ENCODE measurements around the gene SLC9A9.
"Not testable (repeated sequence)": the region's sequence is repeated elsewhere in the genome, so short reads cannot be mapped to it uniquely, and the experiment has no call there.

SLC9A9 gene

DNA sequence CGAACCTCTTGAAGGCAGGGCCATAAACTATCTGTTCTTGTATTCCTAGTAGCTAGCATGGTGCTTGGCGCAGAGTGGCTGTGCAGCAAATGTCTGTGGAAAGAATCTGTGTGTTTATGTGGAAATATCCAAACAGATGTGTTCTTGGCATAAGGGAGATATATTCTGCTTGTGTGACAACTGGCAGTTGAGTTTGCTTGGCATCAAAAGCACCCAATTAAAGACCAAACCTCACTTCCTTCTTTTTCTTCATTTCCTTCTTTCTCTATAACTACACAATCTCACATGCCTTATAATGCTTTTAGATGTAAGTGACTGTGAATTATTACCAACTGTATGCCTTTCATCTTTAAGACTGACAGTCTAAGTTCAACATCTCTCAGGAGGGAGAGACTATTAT lies 296.5 kb downstream of the SLC9A9 start:
- DNase-seq (ENCODE audit: low read depth): no peak

- DNase-seq (ENCODE audit: low read depth): no peak
These were observed 299.3 kb downstream of the SLC9A9 start for GRCh38 chr3:143548861-143549497.

DNA sequence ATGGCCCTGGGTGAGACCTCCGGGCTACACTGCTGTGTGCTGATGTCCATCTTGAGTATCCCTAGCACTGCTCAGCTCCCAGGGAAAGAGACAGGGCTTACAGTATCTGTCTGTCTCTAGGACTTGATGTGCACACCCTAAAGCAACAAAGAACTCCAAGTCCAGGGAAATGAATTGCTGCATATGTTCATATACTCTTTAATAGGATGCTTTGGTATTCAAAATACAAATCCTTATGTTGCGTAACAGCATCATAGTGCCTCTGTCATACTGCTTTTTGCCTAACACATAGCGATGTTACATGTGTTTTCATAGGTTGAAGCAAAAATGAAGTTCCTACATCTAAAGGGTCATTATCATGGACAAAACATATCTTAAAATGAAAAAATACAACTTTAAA lies 299.9 kb downstream of the SLC9A9 start:
- DNase-seq (ENCODE audit: low read depth): no peak

DNA sequence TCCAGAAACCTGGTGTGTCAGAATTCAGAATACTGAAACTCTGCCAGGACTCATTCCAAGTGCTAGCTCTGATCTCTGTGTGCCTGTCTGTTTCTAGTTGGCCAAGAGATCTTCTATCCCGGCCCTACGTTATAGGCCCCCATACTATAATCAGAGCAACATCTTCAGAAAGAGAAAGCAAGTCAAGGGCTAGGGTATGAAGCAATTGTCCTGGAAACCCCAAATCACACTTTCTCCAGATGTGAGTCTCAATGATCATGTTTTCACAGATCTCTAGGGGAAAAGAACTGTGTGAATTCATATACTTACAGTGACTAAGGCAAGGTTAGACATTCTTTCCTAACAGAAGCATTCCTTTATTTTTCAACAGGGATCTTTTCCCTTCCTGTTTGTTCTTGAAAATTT lies 309.7 kb downstream of the SLC9A9 start:
- no peak for DNase-seq (ENCODE audit: low read depth)

DNA sequence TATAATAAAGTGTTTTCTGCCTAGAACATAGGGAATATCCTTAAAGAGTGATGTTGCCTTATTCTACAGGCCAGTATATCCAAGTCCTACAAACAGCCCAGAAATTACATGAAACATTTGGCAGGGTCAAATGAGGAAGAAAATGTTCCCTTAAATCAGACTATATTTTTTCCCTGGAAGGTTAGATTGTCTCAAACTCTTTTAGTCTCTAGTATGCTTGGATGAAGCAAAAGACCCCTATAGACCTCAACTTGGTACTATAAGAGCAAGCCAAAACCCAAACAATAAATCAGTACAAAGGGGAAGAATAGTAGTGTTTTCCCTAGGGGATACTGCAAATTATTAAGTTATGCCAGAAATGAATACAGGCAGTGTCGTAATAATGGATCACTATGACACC lies 310.2 kb downstream of the SLC9A9 start:
- no peak for DNase-seq (ENCODE audit: low read depth)

DNA sequence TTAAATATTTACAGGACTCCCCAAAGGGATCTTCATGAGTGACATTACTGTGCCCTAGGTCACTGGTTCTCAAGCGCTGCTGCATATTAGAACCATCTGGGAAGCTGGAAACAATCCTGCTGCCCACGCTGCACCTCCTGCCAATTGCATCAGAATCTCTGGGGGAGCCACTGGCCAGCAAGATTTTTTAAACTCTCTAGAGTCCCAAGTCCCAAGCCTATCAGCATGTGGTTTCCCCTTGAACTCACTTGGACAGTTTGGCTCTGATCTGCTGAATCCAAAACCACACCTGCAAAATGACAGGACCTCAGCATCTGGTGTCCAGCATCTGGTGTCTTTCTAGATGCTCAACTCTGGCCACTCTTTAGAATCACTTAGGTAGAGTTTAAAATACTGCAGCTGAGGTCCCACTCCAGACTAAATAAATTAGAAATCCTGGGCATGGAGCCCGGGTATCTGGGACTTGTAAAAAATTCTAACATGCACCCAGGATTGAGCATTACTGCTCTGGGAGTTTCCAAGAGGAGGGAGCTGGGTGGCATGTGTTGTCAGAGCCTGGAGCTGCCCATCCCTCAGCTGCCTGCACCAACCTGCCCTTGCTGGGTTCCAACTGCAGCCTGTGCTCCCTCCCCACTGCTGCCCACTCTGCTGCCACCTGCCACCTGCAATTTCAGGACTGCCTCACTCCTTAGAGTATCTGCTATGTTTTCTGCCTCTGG lies 311.3 kb downstream of the SLC9A9 start:
- DNase-seq (ENCODE audit: low read depth): no peak

DNA sequence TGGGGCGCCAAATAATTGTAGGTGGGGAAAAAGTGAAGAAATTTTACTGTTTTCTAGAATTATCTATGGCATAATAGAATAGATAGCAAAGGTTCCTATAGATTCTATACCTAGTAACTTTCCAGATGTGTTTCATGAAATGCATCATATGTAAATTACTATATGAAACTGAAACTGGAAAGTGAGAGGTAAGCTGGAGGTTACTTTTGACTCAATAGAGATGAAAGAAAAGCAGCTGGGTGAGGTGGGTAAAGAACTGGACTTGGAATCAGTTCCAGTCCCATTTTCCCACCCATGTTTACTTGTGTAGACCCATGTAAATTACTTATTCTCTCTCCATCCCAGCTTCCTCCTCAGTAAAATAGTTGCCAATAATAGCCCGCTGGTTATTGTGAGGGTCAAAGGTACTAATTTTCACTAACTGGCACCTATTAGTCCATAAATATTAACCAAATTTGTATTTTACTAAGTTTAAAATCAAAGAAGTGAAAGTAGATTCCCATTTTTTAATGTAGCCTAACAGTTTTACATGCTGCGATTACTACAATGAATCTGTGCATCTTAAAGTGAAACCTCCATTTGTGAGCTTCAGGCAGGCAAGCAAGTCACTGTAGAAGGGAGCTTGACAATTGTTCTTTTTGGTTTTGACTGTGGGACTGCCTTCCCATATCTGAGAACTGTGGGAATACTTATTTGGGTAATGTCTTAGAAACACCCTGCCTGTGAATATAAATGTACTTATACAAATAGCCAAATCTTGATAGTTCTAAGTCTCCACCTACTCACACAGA lies 312.1 kb downstream of the SLC9A9 start:
- no peak for DNase-seq (ENCODE audit: low read depth)

DNA sequence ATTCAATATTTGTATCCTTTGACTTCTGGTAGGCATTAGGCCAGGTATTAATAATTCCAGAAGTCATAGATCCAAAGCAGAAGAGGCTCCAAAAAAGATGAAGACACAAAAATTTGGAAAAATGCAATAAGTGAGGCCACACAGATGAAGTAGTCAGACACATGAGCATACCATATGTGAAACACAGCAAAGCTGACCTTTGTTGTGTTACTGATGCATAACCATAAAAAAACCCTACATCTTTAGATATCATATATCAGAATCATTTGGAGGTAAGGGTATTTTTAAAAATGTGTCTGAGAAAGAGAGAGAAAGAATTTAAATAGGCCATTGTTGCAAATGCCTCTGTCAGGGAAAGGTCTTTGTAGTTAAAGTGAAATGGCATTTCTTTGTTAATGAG lies 314.9 kb downstream of the SLC9A9 start:
- DNase-seq (ENCODE audit: low read depth): no peak

GRCh38 chr3:143532091-143532490 lies 316.2 kb downstream of the SLC9A9 start:
- DNase-seq (ENCODE audit: low read depth): no peak

- no peak for DNase-seq (ENCODE audit: low read depth)
These were observed 317.2 kb downstream of the SLC9A9 start for GRCh38 chr3:143531101-143531500.

GRCh38 chr3:143529798-143530197 lies 318.5 kb downstream of the SLC9A9 start:
- no peak for DNase-seq (ENCODE audit: low read depth)

DNA sequence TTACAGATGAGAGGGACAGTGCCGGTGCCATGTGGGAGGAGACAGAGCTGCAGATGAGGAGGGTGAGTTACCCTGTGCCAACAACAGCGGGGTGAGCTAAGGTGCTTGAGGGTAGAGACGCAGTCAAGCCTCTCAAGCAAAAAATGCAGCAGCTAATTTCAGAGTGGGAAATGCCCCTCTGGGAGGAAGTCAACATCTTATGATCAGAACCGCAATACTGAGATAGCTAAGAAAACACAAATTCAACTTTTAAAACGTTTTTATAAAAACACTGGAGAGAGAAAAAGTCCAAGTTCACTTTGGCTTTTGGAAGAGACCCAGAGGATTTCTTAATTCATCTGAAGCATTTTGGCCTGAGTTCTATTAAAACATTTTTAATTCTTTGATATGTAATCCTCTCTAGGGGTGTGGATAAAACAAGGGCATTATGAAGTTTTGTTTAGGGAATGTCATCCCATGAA lies 319.2 kb downstream of the SLC9A9 start:
- DNase-seq (ENCODE audit: low read depth): no peak

DNA sequence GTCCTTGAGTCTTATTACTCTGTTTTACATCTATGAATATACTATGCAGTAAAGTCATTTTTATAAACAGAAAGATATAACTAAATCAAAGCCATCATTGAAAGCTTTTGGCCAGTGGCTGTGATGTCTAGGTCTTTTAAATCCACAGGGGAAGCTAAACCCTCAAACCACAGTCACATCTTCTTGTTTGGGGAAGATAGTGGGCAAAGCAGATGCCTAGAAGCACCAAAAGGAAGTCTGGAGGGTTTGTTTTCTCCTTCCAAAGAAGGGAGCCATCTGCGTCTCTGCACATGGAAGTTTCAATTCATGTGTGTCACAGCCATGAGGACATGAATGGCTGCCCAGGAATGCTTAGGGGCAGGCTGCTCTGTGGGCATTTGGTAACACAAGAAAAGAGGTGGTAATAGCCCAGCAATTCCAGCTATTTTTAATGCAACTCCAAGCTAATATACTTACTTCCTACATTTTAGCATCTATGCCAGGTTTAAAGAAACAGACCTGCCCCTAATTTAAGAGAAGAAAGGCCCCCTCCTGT lies 322.2 kb downstream of the SLC9A9 start:
- no peak for DNase-seq (ENCODE audit: low read depth)

- DNase-seq (ENCODE audit: low read depth): no peak
These were observed 322.9 kb downstream of the SLC9A9 start for GRCh38 chr3:143525408-143525807.

DNA sequence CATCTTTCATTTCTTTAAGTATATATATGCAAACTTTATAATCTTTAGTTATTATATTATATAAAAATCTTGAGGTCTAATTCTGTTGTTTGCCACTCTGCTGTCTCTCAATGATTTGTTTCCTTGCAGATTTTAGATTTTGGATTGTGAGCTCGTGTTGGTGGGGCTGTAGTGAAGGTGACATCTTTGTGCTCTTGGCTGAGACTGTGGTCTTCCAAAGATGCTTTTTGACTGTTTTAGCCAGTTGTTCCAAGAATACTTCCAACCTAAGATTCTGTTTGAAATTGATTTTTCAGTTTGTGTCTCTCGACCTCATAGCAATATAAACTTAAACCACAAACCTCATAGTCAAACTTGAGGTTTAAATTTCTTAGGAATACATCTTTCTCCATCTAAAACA lies 326.5 kb downstream of the SLC9A9 start:
- no peak for DNase-seq (ENCODE audit: low read depth)

GRCh38 chr3:143517131-143517530 lies 331.1 kb downstream of the SLC9A9 start:
- not testable (repeated sequence) for DNase-seq (ENCODE audit: low read depth)

GRCh38 chr3:143514874-143515273 lies 333.4 kb downstream of the SLC9A9 start:
- DNase-seq (ENCODE audit: low read depth): no peak

DNA sequence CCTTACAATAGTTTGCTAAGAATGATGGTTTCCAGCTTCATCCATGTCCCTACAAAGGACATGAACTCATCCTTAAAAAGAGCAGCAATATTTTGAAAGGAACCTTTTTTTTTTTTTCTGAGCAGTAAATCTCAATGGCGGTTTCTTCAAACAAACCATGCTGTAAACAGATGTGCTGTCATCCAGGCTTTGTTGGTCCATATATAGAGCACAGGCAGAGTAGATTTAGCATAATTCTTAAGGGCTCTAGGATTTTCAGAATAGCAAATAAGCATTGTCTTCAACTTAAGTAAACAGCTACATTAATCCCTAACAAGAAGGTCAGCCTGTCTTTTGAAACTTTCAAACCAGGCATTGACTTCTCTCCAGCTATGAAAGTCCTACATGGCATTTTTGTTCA lies 334.2 kb downstream of the SLC9A9 start:
- no peak for DNase-seq (ENCODE audit: low read depth)

DNA sequence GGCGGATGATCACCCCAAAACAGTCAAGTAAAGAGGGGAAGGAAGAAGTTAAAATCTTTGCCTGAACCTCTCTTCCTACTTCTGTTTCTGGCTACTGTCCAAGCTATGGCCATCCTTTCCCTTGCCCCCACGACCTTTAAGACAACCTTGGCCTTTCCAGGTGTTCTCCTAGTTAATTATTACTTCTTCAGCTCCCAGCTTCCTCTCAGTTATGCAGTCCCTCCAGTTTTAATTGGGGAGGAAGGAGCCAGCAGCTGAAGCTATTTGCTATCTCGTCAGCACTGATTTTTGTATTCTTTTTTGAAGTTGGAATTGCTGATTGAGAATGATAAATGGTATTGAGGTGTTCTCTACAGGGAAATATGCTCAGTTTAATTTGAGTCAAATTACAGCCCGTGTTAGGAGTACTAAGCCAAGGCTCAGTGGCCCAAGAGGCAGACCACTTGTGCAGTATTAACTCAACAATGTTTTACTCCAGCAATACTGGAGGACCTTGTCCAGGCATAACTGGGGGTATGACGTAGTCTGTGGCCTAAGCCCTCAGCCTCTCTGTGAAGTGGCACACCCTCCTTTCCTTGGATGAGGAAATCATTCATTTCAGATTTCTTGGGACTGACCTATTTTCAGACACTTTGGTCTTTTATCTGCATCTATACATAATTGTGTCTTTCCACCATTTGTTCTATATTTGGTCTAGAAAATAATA lies 336.9 kb downstream of the SLC9A9 start:
- DNase-seq (ENCODE audit: low read depth): no peak

DNA sequence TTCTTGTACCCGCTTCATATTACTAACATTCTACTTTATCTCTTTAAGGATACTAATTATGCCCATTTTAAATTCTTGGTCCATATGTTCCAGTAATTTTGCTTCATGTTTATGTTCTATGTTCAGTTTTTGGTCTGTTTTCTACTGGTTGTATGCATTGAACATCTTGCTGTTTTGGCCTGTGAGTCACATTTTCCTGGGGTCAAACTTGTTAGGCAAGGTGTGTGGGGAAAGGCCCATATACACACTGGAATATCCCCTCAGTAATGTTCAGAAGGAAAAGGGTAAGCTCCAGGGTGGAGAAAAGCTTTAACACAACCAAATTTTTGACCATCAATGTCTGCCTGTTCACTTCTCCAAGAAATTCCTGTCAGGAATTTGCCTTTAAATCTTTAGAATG lies 337.7 kb downstream of the SLC9A9 start:
- DNase-seq (ENCODE audit: low read depth): no peak

- no peak for DNase-seq (ENCODE audit: low read depth)
These were observed 340.3 kb downstream of the SLC9A9 start for GRCh38 chr3:143507735-143508580.

Measured in activated T-cell treated with anti-CD3 and anti-CD28 coated beads for 24 hours (primary cell).